Karpas-422 (cell line): ENCODE data around the gene TCF15. TPM values are rescaled to one million over a fixed set of nuclear protein-coding genes. Genes with fewer than 3 reads are reported as not detected.

Source experiments
- DNase-seq: peaks from one replicate; pipeline ENCODE4 v3.0.0-alpha.2; 2015
- H2AFZ ChIP-seq: fragments of 200-600 bp; sonication (generic); 2 replicates; pipeline ENCODE4 v1.6.1; 2014; ENCODE audit warnings: antibody characterized with exemption, low read length, mixed read lengths
- H3K27ac ChIP-seq: fragments of 200-600 bp; sonication (generic); 2 replicates; pipeline ENCODE4 v1.5.1; 2014; ENCODE audit warnings: mild to moderate bottlenecking, low read length, moderate library complexity
- H3K27me3 ChIP-seq: fragments of 200-600 bp; sonication (generic); 2 replicates; pipeline ENCODE4 v1.6.1; 2014; ENCODE audit warnings: low read length, mixed read lengths
- H3K36me3 ChIP-seq: fragments of 200-600 bp; sonication (generic); 2 replicates; pipeline ENCODE4 v1.6.1; 2014; ENCODE audit warnings: low read length, mixed read lengths; ENCODE audit not compliant: insufficient read depth
- H3K4me1 ChIP-seq: fragments of 200-600 bp; sonication (generic); 2 replicates; pipeline ENCODE4 v1.6.1; 2014; ENCODE audit warnings: mild to moderate bottlenecking, low read length, mixed read lengths
- H3K4me2 ChIP-seq: fragments of 200-600 bp; sonication (generic); 2 replicates; pipeline ENCODE4 v1.6.1; 2014; ENCODE audit warnings: low read length, low read depth, mild to moderate bottlenecking; ENCODE audit not compliant: poor library complexity, severe bottlenecking
- H3K4me3 ChIP-seq: fragments of 200-600 bp; sonication (generic); 2 replicates; pipeline ENCODE4 v1.5.1; 2014; ENCODE audit warnings: mild to moderate bottlenecking, antibody characterized with exemption, low read length, mixed read lengths
- H3K79me2 ChIP-seq: fragments of 200-600 bp; sonication (generic); 2 replicates; pipeline ENCODE4 v1.6.1; 2014; ENCODE audit warnings: mild to moderate bottlenecking, low read length, mixed read lengths
- H3K9ac ChIP-seq: fragments of 200-600 bp; sonication (generic); 2 replicates; pipeline ENCODE4 v1.6.0; 2014; ENCODE audit warnings: low read length
- H3K9me2 ChIP-seq: fragments of 200-600 bp; sonication (generic), shearing (Covaris generic); replicated peaks from 2 replicates; pipeline ENCODE4 v1.6.0; 2014; ENCODE audit warnings: mild to moderate bottlenecking, low read length, moderate library complexity; ENCODE audit not compliant: insufficient read depth
- H3K9me3 ChIP-seq: fragments of 300-700, 200-600 bp; sonication (generic); 2 replicates; pipeline ENCODE4 v1.6.1; 2014; ENCODE audit warnings: low read length, mixed read lengths
- H4K20me1 ChIP-seq: fragments of 200-600 bp; sonication (generic); 2 replicates; pipeline ENCODE4 v1.6.1; 2014; ENCODE audit warnings: mild to moderate bottlenecking, antibody characterized with exemption, low read length, low read depth; ENCODE audit not compliant: insufficient read depth
- total RNA-seq: library from RNA; depleted of rRNA; stranded (reverse); fragments of >200 nt; shearing (Covaris generic); gene quantifications from 2 replicates; pipeline ENCODE4 v1.2.3, GENCODE V29; 2014; ENCODE audit warnings: low replicate concordance

Gene TCF15
- total RNA-seq, 1 experiment from 2014 or later: not detected

GRCh38 chr20:598133-598850 is 11.8 kb downstream of the TCF15 start:
- no peak for DNase-seq
- no peak overlapping the region for H3K4me3 ChIP-seq
- no peaks in the 10 kb centered on the region for H3K79me2 ChIP-seq
- no peaks in the 10 kb centered on the region for H3K4me1 ChIP-seq
- no peaks in the 10 kb centered on the region for H3K9me3 ChIP-seq
- no peaks in the 10 kb centered on the region for H4K20me1 ChIP-seq
- H3K36me3 ChIP-seq: no peaks in the 10 kb centered on the region
- no peaks in the 10 kb centered on the region for H3K27me3 ChIP-seq
- no peaks in the 10 kb centered on the region for H3K9me2 ChIP-seq
- H3K9ac ChIP-seq: no peak overlapping the region
- no peak overlapping the region for H3K4me2 ChIP-seq
- no peak overlapping the region for H2AFZ ChIP-seq
- H3K27ac ChIP-seq: no peak overlapping the region

GRCh38 chr20:597560-597959 is 12.5 kb downstream of the TCF15 start:
- no peak overlapping the region for H3K4me2 ChIP-seq
- no peaks in the 10 kb centered on the region for H3K4me1 ChIP-seq
- H3K9me3 ChIP-seq: no peaks in the 10 kb centered on the region
- no peaks in the 10 kb centered on the region for H3K79me2 ChIP-seq
- H3K27ac ChIP-seq: no peak overlapping the region
- DNase-seq: no peak
- H2AFZ ChIP-seq: no peak overlapping the region
- no peak overlapping the region for H3K9ac ChIP-seq
- no peaks in the 10 kb centered on the region for H3K27me3 ChIP-seq
- no peak overlapping the region for H3K4me3 ChIP-seq
- no peaks in the 10 kb centered on the region for H3K9me2 ChIP-seq
- H4K20me1 ChIP-seq: no peaks in the 10 kb centered on the region
- no peaks in the 10 kb centered on the region for H3K36me3 ChIP-seq

GRCh38 chr20:595330-596308 is 14.5 kb downstream of the TCF15 start:
- H4K20me1 ChIP-seq: no peaks in the 10 kb centered on the region

GRCh38 chr20:592506-592905 is 17.6 kb downstream of the TCF15 start:
- Histone ChIP-seq H3K9ac (no peak overlapping the region), H3K79me2 (no peaks in the 10 kb centered on the region), H3K4me1 (peaks cover 8% of the 10 kb centered on the region), H3K4me2 (no peak overlapping the region), H3K4me3 (no peak overlapping the region), H3K9me2 (no peaks in the 10 kb centered on the region), H3K9me3 (no peaks in the 10 kb centered on the region), H3K36me3 (no peaks in the 10 kb centered on the region), H4K20me1 (no peaks in the 10 kb centered on the region), H3K27me3 (no peaks in the 10 kb centered on the region), H3K27ac (no peak overlapping the region), H2AFZ (no peak overlapping the region)
- DNase-seq: no peak

More at GRCh38 chr20:595330-596308, 14.5 kb downstream of the TCF15 start:
- H3K27me3 ChIP-seq: no peaks in the 10 kb centered on the region
- H3K36me3 ChIP-seq: no peaks in the 10 kb centered on the region
- no peak for DNase-seq
- H3K9me3 ChIP-seq: no peaks in the 10 kb centered on the region
- H3K9ac ChIP-seq: no peak overlapping the region
- no peaks in the 10 kb centered on the region for H3K4me1 ChIP-seq
- no peak overlapping the region for H3K27ac ChIP-seq
- no peak overlapping the region for H3K4me2 ChIP-seq
- H3K9me2 ChIP-seq: no peaks in the 10 kb centered on the region
- H2AFZ ChIP-seq: no peak overlapping the region
- H3K4me3 ChIP-seq: no peak overlapping the region
- no peaks in the 10 kb centered on the region for H3K79me2 ChIP-seq

- H2AFZ ChIP-seq: no peak overlapping the region
- H3K27ac ChIP-seq: no peak overlapping the region
- no peaks in the 10 kb centered on the region for H3K79me2 ChIP-seq
- H3K9ac ChIP-seq: no peak overlapping the region
- no peaks in the 10 kb centered on the region for H3K27me3 ChIP-seq
- H3K36me3 ChIP-seq: no peaks in the 10 kb centered on the region
- no peak overlapping the region for H3K4me3 ChIP-seq
- peaks cover 8% of the 10 kb centered on the region for H3K4me1 ChIP-seq
- no peak overlapping the region for H3K4me2 ChIP-seq
- H3K9me3 ChIP-seq: no peaks in the 10 kb centered on the region
- no peak for DNase-seq
- no peaks in the 10 kb centered on the region for H4K20me1 ChIP-seq
- no peaks in the 10 kb centered on the region for H3K9me2 ChIP-seq
These were observed 18.2 kb downstream of the TCF15 start for GRCh38 chr20:591941-592340.

- Histone ChIP-seq H4K20me1 (no peaks in the 10 kb centered on the region), H3K9me3 (no peaks in the 10 kb centered on the region), H3K4me2 (peak overlapping the region; percentile 24), H3K4me3 (no peak overlapping the region), H3K9me2 (no peaks in the 10 kb centered on the region), H3K27ac (no peak overlapping the region), H3K4me1 (peaks cover 8% of the 10 kb centered on the region), H3K27me3 (no peaks in the 10 kb centered on the region), H3K79me2 (no peaks in the 10 kb centered on the region), H3K36me3 (no peaks in the 10 kb centered on the region), H2AFZ (peak overlapping the region; percentile 87), H3K9ac (0 out of 2 replicates have a peak overlapping the region, but pooled peaks have one; percentile 16)
- DNase-seq: peak; percentile 70
These were observed 21.0 kb downstream of the TCF15 start for GRCh38 chr20:588932-589672.

GRCh38 chr20:588476-588875 is 21.6 kb downstream of the TCF15 start:
- Histone ChIP-seq H3K4me3 (no peak overlapping the region), H3K9ac (no peak overlapping the region), H4K20me1 (no peaks in the 10 kb centered on the region), H3K9me2 (no peaks in the 10 kb centered on the region), H3K4me2 (no peak overlapping the region), H3K27me3 (no peaks in the 10 kb centered on the region), H3K4me1 (peaks cover 8% of the 10 kb centered on the region), H3K36me3 (no peaks in the 10 kb centered on the region), H2AFZ (no peak overlapping the region), H3K27ac (no peak overlapping the region), H3K9me3 (no peaks in the 10 kb centered on the region), H3K79me2 (no peaks in the 10 kb centered on the region)
- no peak for DNase-seq

- Histone ChIP-seq H3K27me3 (peaks cover 3% of the 10 kb centered on the region), H3K79me2 (no peaks in the 10 kb centered on the region), H3K9me3 (no peaks in the 10 kb centered on the region), H3K4me1 (peaks cover 15% of the 10 kb centered on the region), H3K36me3 (no peaks in the 10 kb centered on the region), H3K9me2 (no peaks in the 10 kb centered on the region), H2AFZ (no peak overlapping the region), H3K27ac (no peak overlapping the region), H4K20me1 (no peaks in the 10 kb centered on the region), H3K4me2 (no peak overlapping the region), H3K9ac (no peak overlapping the region), H3K4me3 (no peak overlapping the region)
- no peak for DNase-seq
These were observed 25.2 kb downstream of the TCF15 start for GRCh38 chr20:584971-585301.
